Bronchial epithelial cell (primary cell): ENCODE results near the gene CASP14. TPM values are rescaled to one million over a fixed set of nuclear protein-coding genes. Genes with fewer than 3 reads are reported as not detected.
"Not testable (repeated sequence)": the region's sequence is repeated elsewhere in the genome, so short reads cannot be mapped to it uniquely, and the experiment has no call there.

Experiments used
- DNase-seq: peaks from one replicate; pipeline ENCODE4 v3.0.0-alpha.2; 2010; ENCODE audit warnings: low read depth
- FAIRE-seq: peaks from 2 replicates; lab custom pipeline; 2011; peaks lifted over from hg19 to GRCh38; lab: Jason Lieb, UNC
- H3K27me3 ChIP-seq: 2 replicates; pipeline ENCODE4 v1.5.1; 2011; ENCODE audit warnings: low read length; ENCODE audit not compliant: control insufficient read depth, insufficient read depth
- H3K36me3 ChIP-seq: 2 replicates; pipeline ENCODE4 v1.5.1; 2011; ENCODE audit warnings: low read length; ENCODE audit not compliant: control insufficient read depth, insufficient read depth
- H3K4me3 ChIP-seq: 2 replicates; pipeline ENCODE4 v1.5.1; 2011; ENCODE audit warnings: mild to moderate bottlenecking, low read depth, low read length, control low read depth
- CTCF ChIP-seq: IDR thresholded peaks from 2 replicates; pipeline ENCODE4 v1.5.1; 2011; ENCODE audit warnings: mild to moderate bottlenecking, moderate library complexity, low read length, control low read depth, inconsistent platforms; ENCODE audit not compliant: insufficient read depth, severe bottlenecking
- total RNA-seq: library from RNA; depleted of rRNA; stranded (reverse); fragments of >200 nt; gene quantifications from 2 replicates; pipeline ENCODE4 v1.2.1, GENCODE V29; 2014

The CASP14 gene
- total RNA-seq, 1 donor from 2014 or later = not detected

- no peak overlapping the region for H3K4me3 ChIP-seq
- no peaks in the 10 kb centered on the region for H3K27me3 ChIP-seq
- no peak for TF ChIP-seq CTCF
- H3K36me3 ChIP-seq = no peaks in the 10 kb centered on the region
- DNase-seq = no peak
- no peak for FAIRE-seq
Measured at GRCh38 chr19:15075806-15076205, 26.5 kb downstream of the CASP14 start.

DNA sequence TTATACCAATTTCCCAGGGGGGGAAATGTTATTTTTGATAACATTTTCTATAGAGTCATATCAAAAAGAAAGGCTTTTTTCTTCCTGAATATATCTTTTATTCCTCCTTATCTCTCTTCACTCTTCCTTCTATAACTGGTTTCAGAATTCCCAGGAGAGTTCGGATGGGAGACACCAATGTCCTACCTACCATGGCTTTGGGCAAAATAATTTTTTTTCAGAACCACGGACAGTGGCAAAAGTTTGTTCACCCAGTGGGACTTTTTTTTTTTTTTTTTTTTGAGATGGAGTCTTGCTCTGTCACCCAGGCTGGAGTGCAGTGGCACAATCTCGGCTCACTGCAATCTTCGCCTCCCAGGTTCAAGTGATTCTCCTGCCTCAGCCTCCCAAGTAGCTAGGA lies 30.7 kb downstream of the CASP14 start:
- not testable (repeated sequence) for H3K4me3 ChIP-seq, DNase-seq

GRCh38 chr19:15081911-15082310 lies 32.6 kb downstream of the CASP14 start, which contains the start of gene OR1I1:
Gene OR1I1, plus strand, starts transcription at chr19:15082211. Its CDS starts 4,855 bp downstream, at chr19:15087066.
- Histone ChIP-seq H3K27me3 (no peaks in the 10 kb centered on the region), H3K36me3 (no peaks in the 10 kb centered on the region), H3K4me3 (no peak within 1 kb of the TSS)
- TF ChIP-seq CTCF = no peak
- no peak for FAIRE-seq
- no peak for DNase-seq

More for the DNA sequence above, 30.7 kb downstream of the CASP14 start:
- not testable (repeated sequence) for FAIRE-seq, H3K27me3 ChIP-seq, H3K36me3 ChIP-seq

GRCh38 chr19:15087182-15087581 lies 37.9 kb downstream of the CASP14 start:
- H3K27me3 ChIP-seq = no peaks in the 10 kb centered on the region
- no peak for TF ChIP-seq CTCF
- no peak for FAIRE-seq

DNA sequence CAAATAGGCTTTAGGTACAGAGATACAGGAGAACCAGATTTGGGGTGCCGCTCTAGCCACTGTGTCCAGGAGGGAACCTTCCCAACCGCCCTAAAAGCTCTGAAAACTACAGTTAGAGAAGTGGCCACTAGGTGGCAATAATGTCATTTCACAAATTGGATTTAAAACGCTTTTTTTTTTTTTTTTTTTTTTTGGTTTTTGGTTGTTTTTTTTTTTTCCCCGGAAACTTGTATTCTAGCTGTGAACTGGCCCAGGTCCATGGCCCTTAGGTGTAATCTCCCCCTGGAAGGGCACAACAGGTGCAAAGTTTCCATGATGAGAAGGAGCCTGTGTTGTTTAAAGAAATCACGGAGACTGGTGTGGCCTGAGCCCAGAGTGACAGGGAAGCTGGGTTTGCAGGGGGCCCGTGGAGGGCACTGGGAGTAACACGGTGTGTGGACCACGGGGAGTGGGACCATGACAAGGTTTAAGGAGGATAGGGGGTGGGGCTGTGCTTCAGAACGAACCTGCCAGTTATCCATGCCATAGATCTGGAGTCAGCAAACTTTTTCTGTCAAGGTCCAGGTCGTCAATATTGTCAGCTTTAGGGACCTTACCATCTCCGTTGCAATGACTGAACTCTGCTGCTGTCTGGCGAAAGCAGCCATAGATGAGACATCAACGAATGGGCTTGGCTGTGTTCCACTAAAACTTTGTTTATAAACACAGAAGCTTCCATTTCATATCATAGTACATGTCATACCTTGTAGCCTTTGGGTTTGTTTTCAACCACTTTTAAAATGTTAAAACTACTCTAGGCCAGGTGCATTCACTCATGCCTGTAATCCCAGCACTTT lies 42.9 kb downstream of the CASP14 start:
- no peak for FAIRE-seq

More at GRCh38 chr19:15087182-15087581, 37.9 kb downstream of the CASP14 start:
- no peaks in the 10 kb centered on the region for H3K36me3 ChIP-seq
- no peak for DNase-seq
- no peak overlapping the region for H3K4me3 ChIP-seq

GRCh38 chr19:15093001-15093400 lies 43.7 kb downstream of the CASP14 start:
- H3K36me3 ChIP-seq = no peaks in the 10 kb centered on the region
- DNase-seq = no peak
- FAIRE-seq = no peak
- no peak for TF ChIP-seq CTCF
- no peak overlapping the region for H3K4me3 ChIP-seq
- H3K27me3 ChIP-seq = no peaks in the 10 kb centered on the region

More for the DNA sequence above, 42.9 kb downstream of the CASP14 start:
- Histone ChIP-seq H3K4me3 (no peak overlapping the region), H3K36me3 (no peaks in the 10 kb centered on the region), H3K27me3 (no peaks in the 10 kb centered on the region)
- peak; percentile 64 for DNase-seq
- TF ChIP-seq CTCF = peak; percentile 57
